DND-41 (cell line): Measurements from ENCODE around the gene SRRM4.

ENCODE experiments used
- CTCF ChIP-seq: IDR thresholded peaks from 2 replicates; pipeline ENCODE4 v1.5.1; 2012; ENCODE audit warnings: borderline replicate concordance, low read length, moderate library complexity, mild to moderate bottlenecking; ENCODE audit not compliant: poor library complexity, severe bottlenecking; ENCODE audit errors: extremely low read depth
- EZH2 ChIP-seq: IDR thresholded peaks from 3 replicates; pipeline ENCODE4 v1.6.1; 2012; ENCODE audit warnings: borderline replicate concordance, low read depth, mild to moderate bottlenecking, moderate library complexity, low read length, inconsistent platforms; ENCODE audit not compliant: severe bottlenecking

GRCh38 chr12:119183942-119184695 is 202.8 kb downstream of the SRRM4 start:
- TF ChIP-seq CTCF (no peak), EZH2 (no peak)
